Sigmoid colon (tissue), 7 donors: Measurements from ENCODE around the gene PTPRD. TPM values are rescaled to one million over a fixed set of nuclear protein-coding genes. Genes with fewer than 3 reads are reported as not detected.

Experiments used
- DNase-seq: peaks from one replicate; pipeline ENCODE4 v3.0.0-alpha.2; 2019
- H3K27ac ChIP-seq, 4 donors: fragments of 200-600 bp; sonication (generic); one replicate each; pipeline ENCODE4 v1.5.1; 2016 to 2019; ENCODE audit warnings: mild to moderate bottlenecking in 1 of 4
- H3K27me3 ChIP-seq, 3 donors: fragments of 200-600 bp; sonication (generic); one replicate each; pipeline ENCODE4 v1.5.1; 2019; ENCODE audit warnings: mild to moderate bottlenecking in 1 of 3
- H3K36me3 ChIP-seq, 4 donors: fragments of 200-600 bp; sonication (generic); one replicate each; pipeline ENCODE4 v1.5.1; 2016 to 2019
- H3K4me1 ChIP-seq, 4 donors: fragments of 200-600 bp; sonication (generic); one replicate each; pipeline ENCODE4 v1.5.1; 2017 to 2019
- H3K4me3 ChIP-seq, 4 donors: fragments of 200-600 bp; sonication (generic); one replicate each; pipeline ENCODE4 v1.5.1; 2017 to 2019; ENCODE audit warnings: mild to moderate bottlenecking in 2 of 4, moderate library complexity in 1 of 4
- H3K9me3 ChIP-seq, 4 donors: fragments of 200-600 bp in 3 of 4; sonication (generic) in 3 of 4; one replicate each; pipeline versions ENCODE4 v1.5.1 to v1.6.1; 2013 to 2019
- CTCF ChIP-seq, 4 experiments: fragments of 450-650 bp in 3 of 4; fragments of 200-600 bp in 1 of 4; IDR thresholded peaks; one replicate each; pipeline ENCODE4 v1.5.1; 2016 to 2019; ENCODE audit warnings: antibody characterized with exemption in 4 of 4, mild to moderate bottlenecking in 3 of 4, moderate library complexity in 2 of 4
- EP300 ChIP-seq, 4 donors: sonication (generic); formaldehyde crosslinking; IDR thresholded peaks; one replicate each; pipeline ENCODE4 v1.6.1; 2017; ENCODE audit warnings: antibody characterized with exemption in 4 of 4
- POLR2A ChIP-seq, 2 donors: fragments of 450-650 bp; IDR thresholded peaks; one replicate each; pipeline ENCODE4 v1.6.1; 2016; ENCODE audit warnings: antibody characterized with exemption in 2 of 2, mild to moderate bottlenecking in 2 of 2, moderate library complexity in 2 of 2
- POLR2AphosphoS5 ChIP-seq, 4 donors: sonication (generic); formaldehyde crosslinking; IDR thresholded peaks; one replicate each; pipeline ENCODE4 v1.6.1; 2017; ENCODE audit warnings: antibody characterized with exemption in 4 of 4
- WGBS, 2 donors: extraction: QIAGEN DNeasy Blood & Tissue Kit; methylation state at CpG; one replicate each; pipeline ENCODE4 v1.1.7; 2013; 5-methylcytosine and 5-hydroxymethylcytosine counted together
- intact Hi-C: fragments of 100-400 bp; cut with DNase I; formaldehyde crosslinking; loops from one replicate; pipeline ENCODE4 v1.15.1; 2023
- polyA plus RNA-seq, 3 donors: library from polyadenylated mRNA; stranded (reverse); fragments of 200-250 nt; gene quantifications; one replicate each; pipeline ENCODE4 v1.2.3, GENCODE V29; 2013
- total RNA-seq, 4 donors: library from RNA; depleted of rRNA; stranded (reverse); fragments of >200 nt; gene quantifications; one replicate each; pipeline ENCODE4 v1.1.0, GENCODE V29; 2016
- donor health status: healthy with polysubstance abuse.
- donor health status: Bipolar disorder and iron deficiency.
- donor health status: healthy.

Gene PTPRD
- total and polyA plus RNA-seq, 7 donors = 1.2 to 18.3 (median 6.3) TPM

GRCh38 chr9:9625248-9625647, 987.6 kb downstream of the PTPRD start:
- no peak overlapping the region for H3K4me3 ChIP-seq

DNA sequence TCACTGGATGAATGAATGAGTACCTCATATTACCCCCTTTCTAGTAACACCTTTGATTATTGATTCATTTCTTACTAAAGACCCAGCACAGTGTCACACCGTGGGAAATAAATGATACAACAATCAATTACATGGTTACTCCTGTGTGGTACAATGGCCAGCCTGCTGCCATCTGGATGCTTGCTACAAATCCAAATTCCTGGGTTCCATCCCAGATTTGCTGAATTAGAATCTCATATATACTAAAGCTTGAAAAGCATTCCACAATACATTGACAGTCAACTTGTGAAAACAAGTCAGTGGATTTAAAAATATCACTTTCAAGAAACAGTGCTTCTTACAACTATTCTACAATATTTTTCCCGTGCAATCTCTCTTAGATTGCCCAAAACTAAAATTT, 989.3 kb downstream of the PTPRD start:
- no peaks in the 10 kb centered on the region for H3K27me3 ChIP-seq
- intact Hi-C loops = no loop called here
- no peaks in the 10 kb centered on the region for H3K9me3 ChIP-seq
- no peaks in the 10 kb centered on the region for H3K4me1 ChIP-seq
- H3K36me3 ChIP-seq = no peaks in the 10 kb centered on the region
- TF ChIP-seq POLR2AphosphoS5 (IDR thresholded peaks at IDR 0.05) (no peak), EP300 (IDR thresholded peaks at IDR 0.05) (no peak), POLR2A (IDR thresholded peaks at IDR 0.05) (no peak), CTCF (IDR thresholded peaks at IDR 0.05) (no peak)
- 70% methylated on average over 2 of the region's 2 CpGs for WGBS, 2 donors
- no peak overlapping the region for H3K27ac ChIP-seq
- no peak for DNase-seq
- no peak overlapping the region for H3K4me3 ChIP-seq

More at GRCh38 chr9:9625248-9625647, 987.6 kb downstream of the PTPRD start:
- no peak overlapping the region for H3K27ac ChIP-seq
- H3K36me3 ChIP-seq = no peaks in the 10 kb centered on the region
- intact Hi-C loops = no loop called here
- TF ChIP-seq CTCF (IDR thresholded peaks at IDR 0.05) = no peak
- TF ChIP-seq EP300 (IDR thresholded peaks at IDR 0.05) = no peak
- no peak for TF ChIP-seq POLR2A (IDR thresholded peaks at IDR 0.05)
- TF ChIP-seq POLR2AphosphoS5 (IDR thresholded peaks at IDR 0.05) = no peak
- no peak for DNase-seq
- H3K9me3 ChIP-seq = no peaks in the 10 kb centered on the region
- H3K27me3 ChIP-seq = no peaks in the 10 kb centered on the region
- WGBS, 2 donors = 91% methylated on average over 5 of the region's 5 CpGs
- no peaks in the 10 kb centered on the region for H3K4me1 ChIP-seq

- DNase-seq = no peak
- intact Hi-C loops = no loop called here
- WGBS, 2 donors = 69 to 84% methylated on average over 5 of the region's 5 CpGs
- Histone ChIP-seq H3K36me3 (no peaks in the 10 kb centered on the region), H3K9me3 (no peaks in the 10 kb centered on the region), H3K4me1 (no peaks in the 10 kb centered on the region), H3K27ac (no peak overlapping the region), H3K27me3 (no peaks in the 10 kb centered on the region), H3K4me3 (no peak overlapping the region)
- no peak for TF ChIP-seq CTCF (IDR thresholded peaks at IDR 0.05)
- TF ChIP-seq POLR2AphosphoS5 (IDR thresholded peaks at IDR 0.05) = no peak
- no peak for TF ChIP-seq POLR2A (IDR thresholded peaks at IDR 0.05)
- no peak for TF ChIP-seq EP300 (IDR thresholded peaks at IDR 0.05)
Measured at GRCh38 chr9:9621355-9621940, 991.4 kb downstream of the PTPRD start.

- no peaks in the 10 kb centered on the region for H3K27me3 ChIP-seq
- 56 to 76% methylated on average over 2 of the region's 2 CpGs for WGBS, 2 donors
- H3K9me3 ChIP-seq = no peaks in the 10 kb centered on the region
- H3K4me3 ChIP-seq = no peak overlapping the region
- intact Hi-C loops = no loop called here
- TF ChIP-seq POLR2A (IDR thresholded peaks at IDR 0.05) (no peak), CTCF (IDR thresholded peaks at IDR 0.05) (no peak), POLR2AphosphoS5 (IDR thresholded peaks at IDR 0.05) (no peak), EP300 (IDR thresholded peaks at IDR 0.05) (no peak)
- no peaks in the 10 kb centered on the region for H3K36me3 ChIP-seq
- H3K4me1 ChIP-seq = no peaks in the 10 kb centered on the region
- no peak overlapping the region for H3K27ac ChIP-seq
- no peak for DNase-seq
Measured at GRCh38 chr9:9620736-9621135, 992.1 kb downstream of the PTPRD start.

GRCh38 chr9:9615086-9615485, 997.7 kb downstream of the PTPRD start:
- H3K4me3 ChIP-seq = no peak overlapping the region
- H3K9me3 ChIP-seq = no peaks in the 10 kb centered on the region
- H3K4me1 ChIP-seq = no peaks in the 10 kb centered on the region
- DNase-seq = no peak
- H3K27ac ChIP-seq = no peak overlapping the region
- H3K27me3 ChIP-seq = no peaks in the 10 kb centered on the region
- WGBS, 2 donors = 86% methylated on average over 5 of the region's 5 CpGs
- H3K36me3 ChIP-seq = no peaks in the 10 kb centered on the region
- TF ChIP-seq EP300 (IDR thresholded peaks at IDR 0.05) (no peak), POLR2A (IDR thresholded peaks at IDR 0.05) (no peak), CTCF (IDR thresholded peaks at IDR 0.05) (no peak), POLR2AphosphoS5 (IDR thresholded peaks at IDR 0.05) (no peak)
- intact Hi-C loops = no loop called here
